Ovary (tissue), 9 donors: Measurements from ENCODE around the gene PAM. TPM values are rescaled to one million over a fixed set of nuclear protein-coding genes. Genes with fewer than 3 reads are reported as not detected.
A peak's percentile ranks its signal among the peaks of the same experiment; 100 is the strongest.

ENCODE experiments used
- DNase-seq, 5 donors: peaks; one replicate each; pipeline ENCODE4 v3.0.0-alpha.2; 2019 to 2020
- H3K27ac ChIP-seq, 2 donors: fragments of 200-600 bp; one replicate each; pipeline versions ENCODE4 v1.5.1 to v1.8.0; 2019 to 2022
- H3K27me3 ChIP-seq: fragments of 200-600 bp; one replicate; pipeline ENCODE4 v1.8.0; 2022
- H3K36me3 ChIP-seq: fragments of 200-600 bp; sonication (generic); one replicate; pipeline ENCODE4 v1.5.1; 2019
- H3K4me1 ChIP-seq: one replicate; pipeline ENCODE4 v1.8.1; 2013; ENCODE audit warnings: mild to moderate bottlenecking, moderate library complexity; ENCODE audit not compliant: insufficient read depth
- H3K4me3 ChIP-seq: fragments of 200-600 bp; sonication (generic); one replicate; pipeline ENCODE4 v1.5.1; 2017
- H3K9me3 ChIP-seq, 2 donors: fragments of 200-600 bp in 1 of 2; sonication (generic) in 1 of 2; one replicate each; pipeline versions ENCODE4 v1.5.1 to v1.8.1; 2013 to 2019; ENCODE audit warnings: mild to moderate bottlenecking in 1 of 2, moderate library complexity in 1 of 2
- CTCF ChIP-seq, 3 donors: fragments of 450-650 bp in 2 of 3; fragments of 200-600 bp in 1 of 3; IDR thresholded peaks; one replicate each; pipeline versions ENCODE4 v1.5.1 to v1.8.0; 2016 to 2022; ENCODE audit warnings: antibody characterized with exemption in 3 of 3, mild to moderate bottlenecking in 1 of 3
- EP300 ChIP-seq: sonication (generic); formaldehyde crosslinking; IDR thresholded peaks from one replicate; pipeline ENCODE4 v1.6.1; 2017; ENCODE audit warnings: antibody characterized with exemption
- POLR2A ChIP-seq: fragments of 450-650 bp; IDR thresholded peaks from one replicate; pipeline ENCODE4 v1.6.1; 2017; ENCODE audit warnings: antibody characterized with exemption, mild to moderate bottlenecking, moderate library complexity
- WGBS, 3 donors: extraction: QIAGEN DNeasy Blood & Tissue Kit in 1 of 3; methylation state at CpG; one replicate each; pipeline versions ENCODE4 v1.1.5 to v1.1.7; 2013 to 2017; 5-methylcytosine and 5-hydroxymethylcytosine counted together
- intact Hi-C, 4 donors: fragments of 100-400 bp; cut with DNase I; formaldehyde crosslinking; loops; one replicate each; pipeline versions ENCODE4 v1.11.0 to v1.15.1; 2022 to 2023
- polyA plus RNA-seq, 2 donors: library from polyadenylated mRNA; stranded (reverse); fragments of 200-250 nt in 1 of 2; fragments of 350-450 nt in 1 of 2; fragmentation: Illumina TruSeq in 1 of 2; extraction: RNeasy Lipid Tissue Mini Kit (QIAGEN cat#74804) in 1 of 2; gene quantifications; one replicate each; pipeline ENCODE4 v1.2.3, GENCODE V29; 2013 to 2014
- total RNA-seq, 7 donors: library from RNA; depleted of rRNA in 2 of 7; stranded (reverse); fragments of >200 nt in 2 of 7; fragmentation: NEBNext Ultra II Directional in 3 of 7; extraction: Animal tissue kit (Norgen Biotek cat#: 25700) in 3 of 7; gene quantifications; one replicate each; pipeline versions ENCODE4 v1.1.0 to v1.2.4, GENCODE V29; 2016 to 2023
- donor health status: DM: no; HTN: no; CAD: no; lungs with moderate emphysema.
- donor health status: DM: no; HTN: no; CAD: no.
- donor health status: Bipolar disorder and iron deficiency.
- donor health status: DM: yes; HTN: yes; CAD: no.
- donor health status: DM: no; HTN: no; CAD: no.
- donor health status: DM: yes; HTN: yes; CAD: no.

The PAM gene
- total and polyA plus RNA-seq, 9 donors = 124 to 431 (median 187) TPM

GRCh38 chr5:102931085-102931725 is 176.1 kb downstream of the PAM start:
- DNase-seq = no peak
- 3 to 25% (median 9%) methylated on average over 6 of the region's 6 CpGs for WGBS, 3 donors
- Histone ChIP-seq H3K27me3 (no peaks in the 10 kb centered on the region), H3K4me1 (peaks cover 7% of the 10 kb centered on the region), H3K9me3 (no peaks in the 10 kb centered on the region), H3K4me3 (no peak overlapping the region), H3K36me3 (no peaks in the 10 kb centered on the region), H3K27ac (peak overlapping the region in 1 of 2 donors; percentile 6)
- TF ChIP-seq POLR2A (no peak), CTCF (IDR thresholded peaks at IDR 0.05) (no peak), EP300 (no peak)
- intact Hi-C loops = no loop called here

GRCh38 chr5:102932781-102933180 is 177.7 kb downstream of the PAM start:
- H3K4me3 ChIP-seq = no peak overlapping the region
- no peak overlapping the region for H3K27ac ChIP-seq
- TF ChIP-seq POLR2A (no peak), CTCF (IDR thresholded peaks at IDR 0.05) (no peak), EP300 (no peak)
- peaks cover 7% of the 10 kb centered on the region for H3K4me1 ChIP-seq
- H3K36me3 ChIP-seq = no peaks in the 10 kb centered on the region
- WGBS, 3 donors = 88 to 92% (median 90%) methylated on average over 6 of the region's 6 CpGs
- H3K27me3 ChIP-seq = no peaks in the 10 kb centered on the region
- DNase-seq = no peak
- no peaks in the 10 kb centered on the region for H3K9me3 ChIP-seq
- intact Hi-C loops = no loop called here

- 98 to 100% (median 98%) methylated on average over 1 of the region's 1 CpG for WGBS, 3 donors
- intact Hi-C loops = no loop called here
- no peak overlapping the region for H3K27ac ChIP-seq
- H3K36me3 ChIP-seq = no peaks in the 10 kb centered on the region
- no peaks in the 10 kb centered on the region for H3K27me3 ChIP-seq
- TF ChIP-seq EP300 (no peak), POLR2A (no peak), CTCF (IDR thresholded peaks at IDR 0.05) (no peak)
- H3K9me3 ChIP-seq = no peaks in the 10 kb centered on the region
- H3K4me3 ChIP-seq = no peak overlapping the region
- DNase-seq = no peak
- peaks cover 7% of the 10 kb centered on the region for H3K4me1 ChIP-seq
Measured at GRCh38 chr5:102933316-102933715, 178.2 kb downstream of the PAM start.

GRCh38 chr5:102933721-102934459 is 178.8 kb downstream of the PAM start:
- Histone ChIP-seq H3K9me3 (no peaks in the 10 kb centered on the region), H3K4me1 (peaks cover 7% of the 10 kb centered on the region), H3K36me3 (no peaks in the 10 kb centered on the region), H3K4me3 (no peak overlapping the region), H3K27me3 (no peaks in the 10 kb centered on the region), H3K27ac (no peak overlapping the region)
- TF ChIP-seq POLR2A (no peak), CTCF (IDR thresholded peaks at IDR 0.05) (no peak), EP300 (no peak)
- intact Hi-C loops = no loop called here
- no peak for DNase-seq
- WGBS, 3 donors = 96 to 99% (median 97%) methylated on average over 6 of the region's 6 CpGs
